ENCODE results near the gene NDUFA6. TPM values are rescaled to one million over a fixed set of nuclear protein-coding genes. Genes with fewer than 3 reads are reported as not detected.
A peak's percentile ranks its signal among the peaks of the same experiment; 100 is the strongest.

Gene NDUFA6
- total and polyA plus RNA-seq, 4 donors = 37.9 to 118 (median 70.1) TPM

GRCh38 chr22:42069801-42070516 lies 20.6 kb downstream of the NDUFA6 start:
- TF ChIP-seq, protein P1, sequence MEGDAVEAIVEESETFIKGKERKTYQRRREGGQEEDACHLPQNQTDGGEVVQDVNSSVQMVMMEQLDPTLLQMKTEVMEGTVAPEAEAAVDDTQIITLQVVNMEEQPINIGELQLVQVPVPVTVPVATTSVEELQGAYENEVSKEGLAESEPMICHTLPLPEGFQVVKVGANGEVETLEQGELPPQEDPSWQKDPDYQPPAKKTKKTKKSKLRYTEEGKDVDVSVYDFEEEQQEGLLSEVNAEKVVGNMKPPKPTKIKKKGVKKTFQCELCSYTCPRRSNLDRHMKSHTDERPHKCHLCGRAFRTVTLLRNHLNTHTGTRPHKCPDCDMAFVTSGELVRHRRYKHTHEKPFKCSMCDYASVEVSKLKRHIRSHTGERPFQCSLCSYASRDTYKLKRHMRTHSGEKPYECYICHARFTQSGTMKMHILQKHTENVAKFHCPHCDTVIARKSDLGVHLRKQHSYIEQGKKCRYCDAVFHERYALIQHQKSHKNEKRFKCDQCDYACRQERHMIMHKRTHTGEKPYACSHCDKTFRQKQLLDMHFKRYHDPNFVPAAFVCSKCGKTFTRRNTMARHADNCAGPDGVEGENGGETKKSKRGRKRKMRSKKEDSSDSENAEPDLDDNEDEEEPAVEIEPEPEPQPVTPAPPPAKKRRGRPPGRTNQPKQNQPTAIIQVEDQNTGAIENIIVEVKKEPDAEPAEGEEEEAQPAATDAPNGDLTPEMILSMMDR (IDR thresholded peaks at IDR 0.05; ENCODE audit: control extremely low read depth, extremely low read depth) = no peak
- H3K4me1 ChIP-seq (ENCODE audit: control insufficient read depth in 5 of 5, insufficient read depth in 5 of 5, low read length in 5 of 5) = peaks cover 0 to 34% (median 7%) of the 10 kb centered on the region in 5 donors
- ATAC-seq (ENCODE audit: insufficient read depth, low FRiP score) = peak; percentile 3
- no peaks in the 10 kb centered on the region for H3K27me3 ChIP-seq (ENCODE audit: control insufficient read depth in 3 of 3, insufficient read depth in 3 of 3, low read length in 2 of 3)
- H3K9ac ChIP-seq (ENCODE audit: insufficient read depth in 1 of 2, low read length in 2 of 2) = peak overlapping the region; percentile 65 to 87
- H3K36me3 ChIP-seq (ENCODE audit: control insufficient read depth in 4 of 4, insufficient read depth in 4 of 4, low read length in 4 of 4) = peaks cover 4 to 27% (median 7%) of the 10 kb centered on the region in 4 donors
- 6 to 7% methylated on average over 19 of the region's 19 CpGs for WGBS, 2 donors
- peak overlapping the region; percentile 79 to 99 for H3K27ac ChIP-seq (ENCODE audit: low read depth in 1 of 2, low read length in 1 of 2)
- DNase-seq = peak in 1 of 3 donors; percentile 28
- H3K9me3 ChIP-seq (ENCODE audit: control insufficient read depth in 4 of 4, insufficient read depth in 3 of 4, low read length in 3 of 4) = no peaks in the 10 kb centered on the region
- peak overlapping the region; percentile 59 for H3K4me3 ChIP-seq

DNA sequence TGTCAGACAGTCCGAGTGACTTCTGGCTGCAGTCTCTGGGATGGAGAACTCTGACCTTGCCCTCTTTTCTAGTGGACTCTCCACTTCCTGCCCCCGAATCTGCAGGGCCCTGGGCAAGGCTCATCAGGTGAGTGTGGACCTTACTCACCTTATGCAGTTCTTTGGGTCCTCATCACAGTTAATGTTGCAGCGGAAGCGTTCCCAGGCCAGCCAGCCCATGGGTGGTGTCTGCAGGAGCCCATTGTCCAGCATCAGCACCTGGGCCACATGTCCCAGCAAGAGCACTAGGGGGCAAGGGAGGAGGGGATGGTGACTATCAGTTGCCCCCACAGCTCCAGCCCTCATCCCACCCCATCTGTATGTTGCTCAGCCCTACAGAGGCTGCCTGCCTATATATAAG lies 22.3 kb downstream of the NDUFA6 start:
- no peak overlapping the region for H3K9ac ChIP-seq (ENCODE audit: insufficient read depth in 1 of 2, low read length in 2 of 2)
- H3K27ac ChIP-seq (ENCODE audit: low read depth in 1 of 2, low read length in 1 of 2) = no peak overlapping the region
- TF ChIP-seq, protein P1 (IDR thresholded peaks at IDR 0.05; ENCODE audit: control extremely low read depth, extremely low read depth) = no peak
- no peaks in the 10 kb centered on the region for H3K9me3 ChIP-seq (ENCODE audit: control insufficient read depth in 4 of 4, insufficient read depth in 3 of 4, low read length in 3 of 4)
- H3K27me3 ChIP-seq (ENCODE audit: control insufficient read depth in 3 of 3, insufficient read depth in 3 of 3, low read length in 2 of 3) = no peaks in the 10 kb centered on the region
- DNase-seq = no peak
- 95 to 99% methylated on average over 4 of the region's 4 CpGs for WGBS, 2 donors
- H3K36me3 ChIP-seq (ENCODE audit: control insufficient read depth in 4 of 4, insufficient read depth in 4 of 4, low read length in 4 of 4) = peaks cover 4 to 27% (median 7%) of the 10 kb centered on the region in 4 donors
- ATAC-seq (ENCODE audit: insufficient read depth, low FRiP score) = no peak
- H3K4me3 ChIP-seq = no peak overlapping the region
- peaks cover 0 to 20% (median 4%) of the 10 kb centered on the region in 5 donors for H3K4me1 ChIP-seq (ENCODE audit: control insufficient read depth in 5 of 5, insufficient read depth in 5 of 5, low read length in 5 of 5)

- ATAC-seq (ENCODE audit: insufficient read depth, low FRiP score) = no peak
- Histone ChIP-seq H3K4me1 (ENCODE audit: control insufficient read depth in 5 of 5, insufficient read depth in 5 of 5, low read length in 5 of 5) (peaks cover 0 to 17% (median 4%) of the 10 kb centered on the region in 5 donors), H3K4me3 (no peak overlapping the region), H3K27ac (ENCODE audit: low read depth in 1 of 2, low read length in 1 of 2) (no peak overlapping the region), H3K27me3 (ENCODE audit: control insufficient read depth in 3 of 3, insufficient read depth in 3 of 3, low read length in 2 of 3) (no peaks in the 10 kb centered on the region), H3K9ac (ENCODE audit: insufficient read depth in 1 of 2, low read length in 2 of 2) (no peak overlapping the region), H3K9me3 (ENCODE audit: control insufficient read depth in 4 of 4, insufficient read depth in 3 of 4, low read length in 3 of 4) (no peaks in the 10 kb centered on the region), H3K36me3 (ENCODE audit: control insufficient read depth in 4 of 4, insufficient read depth in 4 of 4, low read length in 4 of 4) (peaks cover 7 to 32% (median 10%) of the 10 kb centered on the region in 4 donors)
- TF ChIP-seq, protein P1 (IDR thresholded peaks at IDR 0.05; ENCODE audit: control extremely low read depth, extremely low read depth) = no peak
- DNase-seq = no peak
- 90 to 99% methylated on average over 14 of the region's 14 CpGs for WGBS, 2 donors
These were observed 22.8 kb downstream of the NDUFA6 start for GRCh38 chr22:42067671-42068251.
